GM04503 (cell line): ENCODE measurements around the gene DCAF8.
"Not testable (repeated sequence)": the region's sequence is repeated elsewhere in the genome, so short reads cannot be mapped to it uniquely, and the experiment has no call there.

Source experiments
- DNase-seq: peaks from one replicate; pipeline ENCODE4 v3.0.0-alpha.2; 2012; ENCODE audit warnings: low read depth

Gene DCAF8

GRCh38 chr1:160261893-160262794 lies at the start of gene DCAF8:
Gene DCAF8, minus strand, starts transcription at chr1:160262549. Its CDS starts 18,541 bp downstream, at chr1:160244008.
- peak; percentile 79 for DNase-seq

- DNase-seq, result no peak
Measured at GRCh38 chr1:160309571-160309970, 47.2 kb upstream of the DCAF8 start.

GRCh38 chr1:160309185-160309557 lies 46.8 kb upstream of the DCAF8 start:
- DNase-seq, result no peak

DNA sequence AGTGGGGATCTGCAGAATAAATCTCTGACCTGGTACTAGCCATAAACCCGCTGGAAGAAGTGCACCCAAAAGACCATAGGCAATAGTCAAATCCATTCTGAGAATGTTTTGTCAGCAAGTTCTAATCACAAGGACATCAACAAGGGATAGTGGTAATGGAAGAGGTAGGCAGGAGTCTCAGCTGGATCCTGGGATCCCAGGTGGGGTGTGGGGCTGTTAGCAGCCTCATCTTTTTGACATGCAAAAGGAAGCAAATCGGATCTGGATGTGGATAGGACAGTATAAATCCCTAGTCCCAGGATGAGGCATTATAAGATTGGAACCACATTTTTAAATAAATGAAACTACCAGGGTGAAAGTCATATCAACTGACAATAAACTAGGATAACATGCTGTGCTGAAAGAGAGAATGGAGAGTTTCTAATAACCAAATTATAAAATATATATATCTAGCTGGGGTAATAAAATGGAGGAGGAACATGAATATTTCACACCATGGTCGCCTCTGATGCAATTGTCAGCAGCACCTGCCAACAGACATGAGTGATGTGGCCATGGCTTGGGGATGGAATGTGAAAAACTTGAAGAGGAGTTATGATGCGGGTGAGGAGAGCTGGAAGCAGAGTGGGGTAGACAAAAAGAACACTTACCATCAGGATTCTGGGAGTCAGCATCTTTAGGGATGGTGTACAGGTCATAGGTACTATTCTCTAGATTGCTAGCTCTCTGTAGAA lies 46.3 kb upstream of the DCAF8 start:
- DNase-seq, result no peak

DNA sequence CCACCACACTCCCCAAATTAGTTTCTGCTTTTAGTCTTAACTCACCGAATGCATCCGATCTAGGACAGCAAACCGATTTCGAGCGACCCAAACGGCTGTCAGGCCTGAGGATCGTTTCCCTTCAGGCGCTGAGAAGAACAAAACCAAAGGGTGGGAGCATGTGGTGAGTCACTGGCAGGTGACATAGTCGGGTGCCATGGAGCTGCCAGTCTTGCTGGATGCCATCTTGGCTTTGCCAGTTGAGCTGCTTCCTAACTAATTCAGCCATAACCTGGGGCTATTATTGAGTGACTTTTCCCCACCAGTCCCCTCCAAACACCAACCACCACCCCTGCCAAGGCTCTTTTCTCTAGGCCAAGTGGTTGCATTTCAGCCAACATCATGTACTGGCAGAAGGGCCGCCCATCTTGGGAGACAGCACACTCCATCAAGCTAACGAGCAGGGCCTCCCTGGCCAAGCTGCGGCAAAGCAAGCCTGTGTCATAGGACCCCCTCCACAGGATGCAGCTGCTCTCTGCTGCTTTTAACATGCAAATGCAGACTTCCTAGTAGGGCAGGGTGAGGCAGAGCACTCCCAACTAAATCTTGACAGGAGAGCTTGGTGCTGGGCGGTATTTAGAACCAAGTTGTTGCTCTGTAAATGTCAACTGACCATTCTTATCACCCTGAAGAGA lies 44.9 kb upstream of the DCAF8 start:
- no peak for DNase-seq

- DNase-seq, result no peak
Measured at GRCh38 chr1:160300173-160300572, 37.8 kb upstream of the DCAF8 start.

- no peak for DNase-seq
Measured at GRCh38 chr1:160296036-160296435, 33.7 kb upstream of the DCAF8 start.

GRCh38 chr1:160293020-160293968 lies 30.9 kb upstream of the DCAF8 start:
- no peak for DNase-seq

DNA sequence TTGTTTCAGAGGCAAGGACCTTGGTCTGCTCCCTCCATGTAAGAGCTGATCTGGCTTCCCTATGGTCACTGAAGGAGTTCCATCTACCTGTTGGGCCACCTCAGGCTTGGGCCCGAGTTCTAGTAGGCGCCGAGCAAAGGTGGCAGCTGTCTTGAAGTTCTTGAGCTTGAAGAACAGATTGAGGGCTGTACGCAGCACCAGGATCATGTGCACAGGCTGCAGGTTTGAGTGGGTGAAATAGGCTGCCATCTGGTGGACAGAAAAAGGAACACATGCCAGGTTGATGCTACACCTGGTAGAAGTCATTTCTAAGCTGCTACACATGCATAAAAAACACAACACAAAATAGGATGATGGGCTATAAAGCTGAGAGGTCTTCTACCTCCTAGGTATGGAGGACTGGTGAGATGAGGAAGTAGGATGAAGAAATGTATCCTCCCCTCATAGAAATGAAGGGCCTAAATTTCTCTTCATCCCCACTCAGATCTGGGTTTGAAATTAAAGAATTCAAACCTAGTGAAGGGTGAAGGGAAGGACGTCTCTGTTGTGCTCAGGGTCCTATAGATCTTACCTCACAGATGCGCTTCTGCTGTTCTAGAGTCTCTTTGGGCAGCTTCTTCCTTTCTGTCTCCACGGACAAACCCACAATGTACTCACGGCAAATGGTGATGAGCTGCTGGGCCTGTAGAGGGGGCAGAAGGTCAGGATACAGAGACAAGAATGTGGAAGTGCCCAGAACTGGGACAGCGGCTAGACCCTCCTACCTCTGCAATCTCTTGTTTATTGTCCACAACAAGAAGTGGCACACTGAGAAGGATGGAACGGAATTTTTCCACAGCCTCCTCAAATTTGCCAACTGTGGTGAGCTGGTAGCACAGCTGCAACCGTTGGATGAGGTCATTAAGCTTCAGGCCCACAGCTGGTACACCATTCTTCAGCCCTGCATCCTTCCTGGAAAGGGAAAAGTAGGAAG lies 29.2 kb upstream of the DCAF8 start:
- DNase-seq, result no peak

- DNase-seq, result not testable (repeated sequence)
Measured at GRCh38 chr1:160287769-160288168, 25.4 kb upstream of the DCAF8 start.

GRCh38 chr1:160285506-160285905 lies 23.2 kb upstream of the DCAF8 start:
- no peak for DNase-seq

GRCh38 chr1:160284782-160285344 lies 22.5 kb upstream of the DCAF8 start, which contains the start of gene PEX19:
Gene PEX19, minus strand, starts transcription at chr1:160285133. Its CDS starts 9 bp downstream, at chr1:160285124.
- peak; percentile 63 for DNase-seq

DNA sequence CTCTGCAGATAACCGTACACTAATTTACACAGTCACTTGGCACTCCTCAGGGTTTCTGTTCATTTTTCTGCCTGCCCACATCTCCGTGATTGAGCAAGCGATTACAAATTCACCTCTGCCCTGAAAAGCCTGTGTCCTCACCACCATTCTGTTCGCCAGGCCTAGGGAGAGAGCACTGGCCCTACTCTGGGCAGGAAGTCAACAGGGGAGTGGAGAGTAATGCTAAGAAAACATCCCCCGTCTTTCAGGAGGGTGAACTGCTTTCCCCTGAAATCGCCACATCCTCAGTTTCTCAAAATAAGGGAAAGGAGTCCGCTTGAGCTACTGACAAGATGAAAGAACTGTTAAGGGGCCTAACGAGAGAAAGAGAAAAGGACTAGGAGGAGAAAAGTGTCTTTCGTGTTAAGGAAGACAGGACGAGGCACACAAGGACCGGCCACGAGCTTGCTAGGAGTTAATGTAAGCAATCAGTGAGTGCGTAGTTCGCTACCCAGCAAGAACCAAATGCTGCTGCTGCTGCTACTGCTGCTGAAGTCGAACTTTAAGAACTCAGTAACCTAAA lies 22.0 kb upstream of the DCAF8 start:
- peak; percentile 69 for DNase-seq

GRCh38 chr1:160282807-160283206 lies 20.5 kb upstream of the DCAF8 start:
- DNase-seq, result no peak

DNA sequence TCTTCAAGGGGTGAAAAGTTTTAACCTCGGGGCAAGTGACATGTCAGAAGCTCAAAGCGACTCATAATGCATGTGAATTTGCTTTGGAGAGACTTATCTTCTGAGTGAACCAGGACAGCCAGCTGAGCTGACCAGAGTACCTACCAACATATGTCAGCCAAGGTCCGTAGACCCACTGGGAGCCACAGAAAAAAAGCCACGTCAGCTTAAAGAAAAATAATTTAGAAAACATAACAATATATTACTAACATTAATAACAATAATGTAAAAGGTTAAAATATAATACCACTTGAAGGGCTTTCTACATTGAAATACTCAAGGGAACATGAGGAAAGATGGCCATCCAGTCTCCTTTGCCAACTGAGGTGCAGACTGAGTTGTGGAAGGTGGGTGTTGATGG lies 15.6 kb upstream of the DCAF8 start:
- DNase-seq, result no peak

DNA sequence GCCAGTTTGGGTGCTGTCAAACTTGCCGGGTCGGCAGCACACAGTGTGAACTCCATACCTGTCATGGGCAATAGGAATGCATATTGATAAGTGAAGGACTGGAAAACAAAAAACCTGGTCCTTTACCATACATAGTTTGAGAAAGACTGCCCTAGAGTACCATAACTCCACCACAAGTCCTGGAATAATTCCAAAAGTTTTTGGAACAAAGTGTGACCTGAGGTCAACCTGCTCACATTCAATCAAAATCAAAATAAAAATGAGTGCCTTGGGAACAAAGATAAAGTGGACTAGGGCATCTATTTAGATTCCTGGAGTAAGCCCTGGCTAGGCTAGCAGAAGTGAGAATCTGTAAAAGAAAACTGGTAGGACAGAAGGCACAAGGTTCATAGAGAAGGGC lies 15.0 kb upstream of the DCAF8 start:
- DNase-seq, result no peak

DNA sequence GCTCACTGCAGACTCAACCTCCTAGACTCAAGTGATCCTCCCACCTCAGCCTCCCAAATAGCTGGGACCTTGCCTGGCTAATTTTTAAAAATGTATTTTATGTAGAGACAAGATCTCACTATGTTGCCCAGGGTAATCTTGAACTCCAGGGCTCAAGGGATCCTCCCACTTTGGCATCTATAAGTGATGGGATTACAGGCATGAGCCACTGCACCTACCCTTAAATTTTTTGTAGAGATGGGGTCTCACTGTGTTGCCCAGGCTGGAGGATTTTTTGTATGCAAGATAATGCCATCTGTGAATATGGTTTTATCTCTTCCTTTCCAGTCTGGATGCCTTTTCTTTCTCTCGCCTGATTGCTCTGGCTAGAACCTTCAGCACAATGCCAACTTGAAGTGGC lies 8.7 kb upstream of the DCAF8 start:
- no peak for DNase-seq

DNA sequence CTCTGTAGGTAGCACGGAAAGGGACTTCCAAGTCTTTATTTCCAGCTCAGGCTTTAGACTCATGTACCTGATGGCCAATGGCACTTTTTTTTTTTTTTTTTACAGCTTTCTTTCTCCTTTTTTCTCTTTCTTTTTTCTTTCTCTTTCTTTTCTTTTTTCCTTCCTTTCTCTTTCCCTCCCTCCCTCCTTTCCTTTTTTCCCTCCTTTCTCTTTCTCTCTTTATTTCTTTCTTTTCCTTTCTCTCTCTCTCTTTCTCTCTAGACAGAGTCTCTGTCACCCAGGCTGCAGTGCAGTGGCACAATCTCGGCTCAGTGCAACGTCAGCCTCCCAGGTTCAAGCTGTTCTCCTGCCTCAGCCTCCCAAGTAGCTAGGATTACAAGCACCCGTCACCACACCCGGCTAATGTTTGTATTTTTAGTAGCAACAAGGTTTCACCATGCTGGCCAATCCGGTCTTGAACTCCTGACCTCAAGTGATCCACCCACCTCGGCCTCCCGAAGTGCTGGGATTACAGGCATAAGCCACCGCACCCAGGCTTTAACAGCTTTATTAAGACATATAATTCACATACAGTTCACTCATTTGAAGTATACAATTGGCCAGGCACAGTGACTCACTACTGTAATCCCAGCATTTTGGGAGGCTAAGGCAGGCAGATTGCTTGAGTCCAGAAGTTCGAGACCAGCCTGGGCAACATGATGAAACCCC lies 5.1 kb upstream of the DCAF8 start:
- no peak for DNase-seq

- no peak for DNase-seq
Measured at GRCh38 chr1:160264795-160265307, 2.5 kb upstream of the DCAF8 start.
